HG02938 (cell line): ENCODE results near the gene COL19A1.

Source experiments
- ATAC-seq: cut with Tn5 transposase; IDR thresholded peaks from one replicate; pipeline ENCODE4 v1.9.1; 2021; ENCODE audit warnings: mild to moderate bottlenecking, moderate library complexity; ENCODE audit not compliant: unreplicated experiment

COL19A1 gene

GRCh38 chr6:70219943-70220613, 353.7 kb downstream of the COL19A1 start:
- no peak for ATAC-seq

- ATAC-seq, result no peak
Measured at GRCh38 chr6:70221025-70221714, 354.8 kb downstream of the COL19A1 start.

DNA sequence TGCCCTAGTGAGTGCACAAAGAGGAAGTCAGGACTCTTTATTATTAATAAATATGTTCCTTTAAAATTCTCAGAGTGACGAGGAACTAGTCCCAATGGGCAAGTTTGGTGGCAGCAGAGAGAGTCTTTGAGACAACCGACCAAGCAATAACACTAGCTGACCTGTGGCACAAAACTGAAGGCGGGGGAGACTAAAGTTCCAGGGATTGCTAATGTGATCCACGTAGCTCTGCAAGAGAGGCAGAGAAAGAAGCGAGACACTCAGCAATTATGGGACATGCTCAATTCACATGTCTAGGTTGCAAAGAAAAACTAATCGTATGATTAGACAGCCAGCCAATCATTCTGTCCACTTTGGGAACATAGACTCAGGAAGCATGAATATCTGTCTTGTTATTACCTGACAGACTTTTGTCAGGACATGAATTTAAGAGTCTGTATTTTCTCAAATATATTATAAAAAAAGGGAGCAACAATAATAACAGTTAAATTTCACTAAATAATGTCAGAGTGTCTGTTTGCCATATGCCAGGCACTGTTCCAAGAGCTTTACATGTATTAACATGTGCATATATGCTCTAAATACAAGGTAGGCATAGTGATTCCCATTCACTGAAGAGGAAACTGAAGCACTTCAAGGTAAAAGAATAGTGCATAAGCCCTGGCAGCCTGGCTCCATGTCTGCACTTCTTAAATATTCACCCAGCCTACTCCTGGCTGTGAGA, 355.5 kb downstream of the COL19A1 start:
- no peak for ATAC-seq

GRCh38 chr6:70222439-70222749, 356.0 kb downstream of the COL19A1 start:
- no peak for ATAC-seq

- no peak for ATAC-seq
Measured at GRCh38 chr6:70225055-70225454, 358.7 kb downstream of the COL19A1 start.

GRCh38 chr6:70231311-70231710, 365.0 kb downstream of the COL19A1 start:
- ATAC-seq, result no peak

- no peak for ATAC-seq
Measured at GRCh38 chr6:70234561-70235236, 368.3 kb downstream of the COL19A1 start.

DNA sequence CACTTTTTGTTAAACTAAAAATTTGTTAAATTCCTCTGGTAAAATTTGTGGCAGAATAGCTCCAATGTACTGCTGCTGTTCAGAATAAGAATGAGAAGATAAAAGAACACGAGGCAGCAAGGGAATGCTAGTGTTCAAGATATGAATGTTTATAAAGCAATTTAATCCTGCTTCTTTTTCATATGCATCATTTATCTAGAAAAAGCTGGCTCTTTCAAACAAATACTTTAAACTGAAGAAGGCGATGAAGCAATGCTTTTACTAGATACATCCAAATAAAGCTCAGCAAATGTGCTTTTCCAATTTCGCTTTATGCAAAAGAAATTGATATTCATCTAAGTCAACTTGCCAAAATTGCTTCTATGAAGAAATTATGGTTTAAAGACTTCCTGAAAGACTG, 370.0 kb downstream of the COL19A1 start:
- no peak for ATAC-seq

DNA sequence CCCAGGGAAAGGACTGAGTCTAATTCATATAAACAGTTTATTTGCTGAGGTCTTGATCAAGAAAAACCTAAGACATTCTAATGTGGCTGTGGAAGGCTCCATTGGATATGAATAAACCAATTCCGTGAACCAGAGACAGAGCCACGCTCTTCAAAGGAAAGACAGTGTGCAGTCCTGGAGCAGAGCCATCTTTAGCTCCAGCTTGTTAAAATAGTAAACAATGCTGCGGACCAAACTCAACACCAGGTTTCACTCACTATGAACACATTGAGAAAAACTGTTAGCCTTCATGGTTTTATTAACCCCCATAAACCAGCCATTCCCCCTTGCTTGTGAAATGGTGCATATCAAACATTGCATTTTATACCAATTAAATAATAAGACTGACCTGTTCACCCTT, 374.7 kb downstream of the COL19A1 start:
- no peak for ATAC-seq

DNA sequence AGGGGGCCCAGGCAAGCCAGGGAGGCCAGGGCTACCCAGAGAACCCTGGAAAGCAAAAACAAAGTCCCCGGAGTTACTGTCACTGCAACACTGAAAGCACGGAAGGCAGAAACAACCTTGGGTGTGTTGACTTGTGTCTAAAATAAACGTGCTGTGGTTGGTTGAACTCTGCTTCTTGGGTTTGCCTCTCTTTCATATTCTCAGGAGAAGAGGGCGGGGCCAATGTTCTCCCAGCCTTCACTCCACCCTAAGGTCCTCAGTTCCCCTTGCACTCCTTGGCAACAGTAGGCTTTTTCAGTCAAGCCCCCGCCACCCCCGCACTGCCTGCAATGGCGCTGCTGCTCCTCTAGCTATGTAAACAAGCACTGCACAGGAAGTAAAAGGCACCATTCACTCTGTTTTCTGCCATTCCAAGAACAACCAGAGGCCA, 375.6 kb downstream of the COL19A1 start:
- no peak for ATAC-seq

DNA sequence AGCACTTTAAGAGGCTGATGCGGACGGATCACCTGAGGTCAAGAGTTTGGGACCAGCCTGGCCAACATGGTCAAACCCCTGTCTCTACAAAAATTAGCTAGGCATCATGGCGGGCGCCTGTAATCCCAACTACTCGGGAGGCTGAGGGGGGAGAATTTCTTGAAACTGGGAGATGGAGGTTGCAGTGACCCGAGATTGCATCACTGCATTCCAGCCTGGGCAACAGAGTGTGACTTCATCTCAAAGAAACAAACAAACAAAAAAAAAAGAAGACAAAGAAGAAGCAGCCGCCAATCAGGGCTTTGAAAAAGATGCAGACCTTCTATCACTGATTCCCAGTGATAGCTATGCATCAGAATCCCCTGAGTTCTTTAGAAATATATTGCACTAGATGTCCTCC, 379.8 kb downstream of the COL19A1 start:
- ATAC-seq, result no peak

GRCh38 chr6:70252604-70253003, 386.2 kb downstream of the COL19A1 start:
- no peak for ATAC-seq

- no peak for ATAC-seq
Measured at GRCh38 chr6:70253923-70254322, 387.6 kb downstream of the COL19A1 start.

DNA sequence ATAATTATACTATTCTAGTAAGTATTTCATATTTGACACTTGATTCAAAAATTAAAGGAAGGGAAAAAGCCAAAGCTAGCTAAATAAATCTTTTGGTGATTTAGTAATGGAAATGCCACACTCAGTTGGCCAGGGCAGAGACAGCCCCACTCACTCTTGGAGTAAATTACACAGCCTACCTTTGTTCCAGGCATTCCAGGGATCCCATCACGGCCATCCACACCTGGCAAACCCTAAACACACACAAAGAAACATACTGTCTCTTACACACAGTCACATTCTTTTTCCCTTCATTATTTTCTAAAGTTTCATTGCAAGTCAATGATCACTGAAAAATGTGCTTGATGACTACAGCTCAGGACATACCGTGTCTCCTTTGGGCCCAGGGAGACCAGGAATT, 388.4 kb downstream of the COL19A1 start:
- no peak for ATAC-seq

DNA sequence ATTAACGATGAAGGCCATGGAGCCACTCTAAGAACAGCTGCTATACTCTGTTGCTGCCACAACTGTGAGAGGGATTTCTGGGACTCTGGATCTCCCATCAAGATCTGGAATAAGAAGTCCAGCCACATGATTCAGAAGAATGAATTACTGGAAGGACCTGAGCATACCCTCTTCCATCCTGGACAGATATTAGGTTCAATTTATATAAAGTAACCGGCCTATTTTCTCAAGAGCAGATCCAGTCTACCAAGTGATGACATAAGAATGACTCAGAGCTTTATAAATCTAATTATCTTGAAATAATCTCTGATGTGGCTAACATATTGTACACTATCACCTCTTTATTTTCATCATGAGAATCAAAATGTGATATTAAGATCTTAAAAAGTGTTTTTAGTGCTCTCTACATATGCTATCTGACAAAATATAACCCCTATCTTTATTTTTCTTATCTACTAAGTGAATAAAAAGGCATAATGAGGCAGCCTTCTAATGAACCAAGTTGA, 391.5 kb downstream of the COL19A1 start:
- ATAC-seq, result no peak

DNA sequence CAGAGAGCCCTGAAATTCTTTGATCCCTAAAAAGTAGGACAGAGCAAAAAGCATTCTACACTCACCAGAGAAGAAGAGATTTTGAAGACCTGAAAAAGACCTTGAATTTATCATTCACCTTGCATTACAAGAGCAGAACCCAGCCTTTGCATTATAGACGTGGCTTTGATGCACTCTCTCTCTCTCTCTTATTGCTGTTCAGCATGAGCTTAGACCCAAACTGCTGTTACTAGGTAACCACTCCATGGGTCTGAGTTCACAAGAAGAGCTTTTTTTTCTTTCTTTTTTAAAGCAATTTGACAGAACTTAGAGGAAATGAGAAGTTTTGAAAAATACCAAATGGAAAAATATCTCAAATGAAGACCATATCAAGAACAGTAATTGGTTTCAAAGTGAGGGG, 392.1 kb downstream of the COL19A1 start:
- no peak for ATAC-seq
